Osteocyte (in vitro differentiated cells): ENCODE measurements around the gene TIPRL. TPM values are rescaled to one million over a fixed set of nuclear protein-coding genes. Genes with fewer than 3 reads are reported as not detected.

Experiments used
- DNase-seq: peaks from one replicate; pipeline ENCODE4 v3.0.0; 2021; ENCODE audit warnings: mixed read lengths; ENCODE audit not compliant: unreplicated experiment; ENCODE audit errors: extremely low spot score
- H3K27ac Mint-ChIP-seq: one replicate; pipeline ENCODE4 v1.8.0; 2021; ENCODE audit warnings: mild to moderate bottlenecking, mixed read lengths; ENCODE audit not compliant: unreplicated experiment
- H3K27me3 Mint-ChIP-seq: one replicate; pipeline ENCODE4 v1.8.0; 2021; ENCODE audit warnings: mixed read lengths; ENCODE audit not compliant: unreplicated experiment
- H3K36me3 Mint-ChIP-seq: one replicate; pipeline ENCODE4 v1.8.0; 2021; ENCODE audit warnings: mixed read lengths; ENCODE audit not compliant: unreplicated experiment
- H3K4me1 Mint-ChIP-seq: one replicate; pipeline ENCODE4 v1.8.0; 2021; ENCODE audit warnings: mixed read lengths; ENCODE audit not compliant: unreplicated experiment
- H3K4me3 Mint-ChIP-seq: one replicate; pipeline ENCODE4 v1.8.0; 2021; ENCODE audit warnings: mild to moderate bottlenecking, moderate library complexity, mixed read lengths; ENCODE audit not compliant: unreplicated experiment
- H3K9me3 Mint-ChIP-seq: one replicate; pipeline ENCODE4 v1.8.0; 2021; ENCODE audit warnings: mixed read lengths; ENCODE audit not compliant: unreplicated experiment
- total RNA-seq: library from RNA; stranded (reverse); gene quantifications from 2 replicates; pipeline ENCODE4 v1.2.1, GENCODE V29; 2021
- TF ChIP-seq, protein P1 (sequence below): fragments of 200-600 bp; sonication (generic); IDR thresholded peaks from 2 replicates; pipeline ENCODE4 v1.5.0; 2021; ENCODE audit warnings: antibody characterized with exemption, mild to moderate bottlenecking, moderate library complexity

TIPRL gene
- total RNA-seq, 1 donor from 2014 or later = 41.8 TPM

DNA sequence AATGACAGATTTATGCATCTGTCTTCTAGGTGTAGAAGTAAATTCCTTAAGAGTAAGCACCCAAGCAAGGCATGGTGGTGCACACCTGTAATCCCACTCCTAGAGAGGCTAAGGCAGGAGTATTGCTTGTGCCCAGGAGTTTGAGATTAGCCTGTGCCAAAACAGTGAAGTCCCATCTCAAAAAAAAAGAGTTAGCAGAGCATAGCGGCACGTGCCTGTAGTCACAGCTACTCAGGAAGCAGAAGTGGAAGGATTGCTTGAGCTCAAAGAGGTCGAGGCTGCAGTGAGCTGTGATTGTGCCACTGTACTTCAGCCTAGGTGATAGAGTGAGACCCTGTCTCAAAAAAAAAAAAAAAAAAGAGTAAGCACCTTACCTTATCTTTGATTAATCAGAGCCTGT lies 15.1 kb upstream of the TIPRL start:
- H3K4me1 Mint-ChIP-seq = peaks cover 3% of the 10 kb centered on the region
- H3K9me3 Mint-ChIP-seq = peaks cover 17% of the 10 kb centered on the region
- TF ChIP-seq, protein P1, sequence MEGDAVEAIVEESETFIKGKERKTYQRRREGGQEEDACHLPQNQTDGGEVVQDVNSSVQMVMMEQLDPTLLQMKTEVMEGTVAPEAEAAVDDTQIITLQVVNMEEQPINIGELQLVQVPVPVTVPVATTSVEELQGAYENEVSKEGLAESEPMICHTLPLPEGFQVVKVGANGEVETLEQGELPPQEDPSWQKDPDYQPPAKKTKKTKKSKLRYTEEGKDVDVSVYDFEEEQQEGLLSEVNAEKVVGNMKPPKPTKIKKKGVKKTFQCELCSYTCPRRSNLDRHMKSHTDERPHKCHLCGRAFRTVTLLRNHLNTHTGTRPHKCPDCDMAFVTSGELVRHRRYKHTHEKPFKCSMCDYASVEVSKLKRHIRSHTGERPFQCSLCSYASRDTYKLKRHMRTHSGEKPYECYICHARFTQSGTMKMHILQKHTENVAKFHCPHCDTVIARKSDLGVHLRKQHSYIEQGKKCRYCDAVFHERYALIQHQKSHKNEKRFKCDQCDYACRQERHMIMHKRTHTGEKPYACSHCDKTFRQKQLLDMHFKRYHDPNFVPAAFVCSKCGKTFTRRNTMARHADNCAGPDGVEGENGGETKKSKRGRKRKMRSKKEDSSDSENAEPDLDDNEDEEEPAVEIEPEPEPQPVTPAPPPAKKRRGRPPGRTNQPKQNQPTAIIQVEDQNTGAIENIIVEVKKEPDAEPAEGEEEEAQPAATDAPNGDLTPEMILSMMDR = no peak
- no peaks in the 10 kb centered on the region for H3K27me3 Mint-ChIP-seq
- H3K27ac Mint-ChIP-seq = no peak overlapping the region
- no peak overlapping the region for H3K4me3 Mint-ChIP-seq
- no peak for DNase-seq
- H3K36me3 Mint-ChIP-seq = peaks cover 7% of the 10 kb centered on the region

DNA sequence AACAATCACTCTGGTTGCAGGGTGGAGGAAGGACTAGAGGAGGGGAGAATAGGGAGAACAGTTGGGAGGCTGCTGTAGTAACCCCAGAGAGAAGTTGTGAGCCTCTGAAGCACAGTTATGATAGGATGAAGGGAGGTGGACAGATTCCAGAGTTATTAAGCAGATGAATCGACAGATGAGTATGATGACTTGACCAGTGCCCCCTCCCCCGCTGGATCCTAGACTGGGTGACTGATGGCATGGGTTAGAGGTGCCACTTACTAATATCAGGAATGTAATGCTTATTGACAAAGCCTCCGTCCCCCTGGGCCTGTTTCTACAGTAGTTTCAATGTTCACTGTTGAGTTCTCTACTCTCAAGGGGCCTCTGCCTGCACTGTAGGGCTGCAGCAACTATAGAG lies 14.0 kb upstream of the TIPRL start:
- H3K36me3 Mint-ChIP-seq = peaks cover 7% of the 10 kb centered on the region
- TF ChIP-seq, protein P1 = no peak
- H3K4me3 Mint-ChIP-seq = no peak overlapping the region
- no peaks in the 10 kb centered on the region for H3K4me1 Mint-ChIP-seq
- DNase-seq = no peak
- no peak overlapping the region for H3K27ac Mint-ChIP-seq
- H3K9me3 Mint-ChIP-seq = peaks cover 11% of the 10 kb centered on the region
- H3K27me3 Mint-ChIP-seq = no peaks in the 10 kb centered on the region

DNA sequence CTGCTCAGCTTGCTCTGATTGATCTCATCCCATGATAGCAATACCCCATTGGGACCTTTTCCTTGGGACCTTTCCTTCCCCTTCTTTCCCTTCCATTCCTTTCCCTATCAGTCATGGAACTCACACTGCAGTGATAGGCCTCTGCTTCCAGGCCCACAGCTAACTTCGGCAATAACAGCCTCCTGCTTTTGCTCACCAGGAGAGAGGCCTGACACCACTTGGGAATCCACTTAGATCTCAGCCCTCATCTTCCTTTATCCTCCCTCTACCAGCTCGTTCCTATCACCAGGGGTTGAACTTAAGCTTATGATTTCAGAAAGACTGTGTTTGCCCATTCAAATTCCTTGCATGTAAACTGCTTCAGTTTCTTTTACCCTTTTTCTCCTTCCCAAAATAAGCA lies 11.0 kb upstream of the TIPRL start:
- Mint-ChIP-seq H3K4me1 (no peaks in the 10 kb centered on the region), H3K4me3 (no peak overlapping the region), H3K27me3 (no peaks in the 10 kb centered on the region), H3K27ac (no peak overlapping the region), H3K9me3 (no peaks in the 10 kb centered on the region), H3K36me3 (no peaks in the 10 kb centered on the region)
- DNase-seq = no peak
- TF ChIP-seq, protein P1 = no peak

DNA sequence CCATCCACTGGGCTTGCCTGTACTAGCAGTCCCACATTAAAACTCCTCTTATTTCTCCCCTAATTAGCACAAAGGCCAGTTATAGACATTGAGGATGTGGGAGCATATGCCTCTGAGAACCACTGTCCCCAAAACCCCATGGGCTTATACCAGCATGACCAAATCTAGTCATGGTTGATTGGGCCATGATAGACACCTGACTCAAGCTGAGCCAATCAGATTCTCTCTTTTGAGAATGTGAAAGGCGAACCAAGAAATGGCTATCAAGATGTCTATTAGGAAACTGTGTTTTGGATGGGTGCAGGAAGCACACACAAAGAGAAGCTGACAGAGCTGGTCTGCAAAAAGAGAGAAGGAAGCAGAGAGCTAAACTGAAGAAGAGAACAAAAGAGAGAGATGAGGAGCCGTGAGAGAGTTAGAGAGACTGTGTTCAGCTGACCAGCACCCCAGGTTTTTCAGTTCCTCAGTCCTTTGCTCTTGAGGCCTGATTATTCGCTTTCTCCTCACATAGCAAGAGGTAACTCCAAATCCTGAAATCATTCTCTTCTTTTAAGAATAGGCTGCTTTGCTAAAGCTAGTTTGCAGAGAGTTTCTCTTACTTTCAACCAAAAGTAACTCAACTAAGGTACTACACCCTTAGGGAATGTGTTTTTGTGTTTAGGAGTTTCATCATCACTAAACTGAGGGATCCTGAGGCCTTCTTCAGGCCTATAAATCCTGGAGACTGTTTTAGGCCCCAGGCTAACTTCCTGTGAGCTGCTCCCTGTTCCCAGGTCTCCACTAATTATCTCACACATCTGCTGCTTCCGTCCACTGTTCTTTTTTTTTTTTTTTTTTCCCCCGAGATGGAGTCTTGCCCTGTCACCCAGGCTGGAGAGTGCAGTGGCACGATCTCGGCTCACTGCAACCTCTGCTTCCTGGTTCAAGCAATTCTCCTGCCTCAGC lies 7.9 kb upstream of the TIPRL start:
- no peak for DNase-seq
- no peak overlapping the region for H3K27ac Mint-ChIP-seq
- TF ChIP-seq, protein P1 = no peak
- H3K36me3 Mint-ChIP-seq = no peaks in the 10 kb centered on the region
- no peaks in the 10 kb centered on the region for H3K27me3 Mint-ChIP-seq
- H3K4me1 Mint-ChIP-seq = no peaks in the 10 kb centered on the region
- no peak overlapping the region for H3K4me3 Mint-ChIP-seq
- no peaks in the 10 kb centered on the region for H3K9me3 Mint-ChIP-seq

DNA sequence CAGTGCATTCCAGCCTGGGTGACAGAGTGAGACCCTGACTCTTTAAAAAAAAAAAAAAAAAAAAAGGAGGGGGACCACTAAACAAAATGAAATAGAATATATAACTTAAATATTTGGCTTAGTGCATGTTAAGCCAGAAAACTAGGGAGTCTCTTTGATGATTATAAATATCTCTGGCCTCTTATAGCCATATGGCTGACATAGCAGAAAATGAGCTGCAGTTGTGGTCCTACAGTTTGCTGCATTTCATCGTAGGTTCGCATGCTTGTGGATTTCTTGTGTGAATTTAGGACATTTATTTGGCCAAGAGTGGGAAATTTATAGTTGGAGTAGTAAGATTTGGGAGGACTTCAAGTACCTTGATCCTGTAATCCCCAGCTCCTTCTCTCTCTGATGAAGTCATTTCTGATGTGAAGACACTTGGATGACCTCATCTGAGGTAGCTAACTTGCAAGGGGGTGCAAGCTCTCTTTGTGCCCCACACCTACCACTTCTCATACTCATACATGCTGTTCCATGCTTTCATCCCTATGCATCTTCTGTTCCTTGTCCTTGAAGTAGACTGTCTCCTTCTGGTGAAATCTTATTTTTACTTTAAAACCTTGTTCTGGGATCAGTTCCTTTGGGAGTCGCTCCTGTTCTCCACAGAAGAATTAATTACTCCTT lies 6.4 kb upstream of the TIPRL start:
- H3K36me3 Mint-ChIP-seq = no peaks in the 10 kb centered on the region
- H3K4me1 Mint-ChIP-seq = no peaks in the 10 kb centered on the region
- H3K27ac Mint-ChIP-seq = no peak overlapping the region
- TF ChIP-seq, protein P1 = no peak
- H3K9me3 Mint-ChIP-seq = no peaks in the 10 kb centered on the region
- H3K27me3 Mint-ChIP-seq = no peaks in the 10 kb centered on the region
- DNase-seq = no peak
- no peak overlapping the region for H3K4me3 Mint-ChIP-seq
